Cardiac muscle cell (in vitro differentiated cells and primary cell): ENCODE measurements around the gene PRG2. TPM values are rescaled to one million over a fixed set of nuclear protein-coding genes. Genes with fewer than 3 reads are reported as not detected.
A peak's percentile ranks its signal among the peaks of the same experiment; 100 is the strongest.

ENCODE experiments used
- DNase-seq, 2 donors: peaks; one replicate each; pipeline versions ENCODE4 v3.0.0 to v3.0.0-alpha.2; 2010 to 2017; ENCODE audit warnings: low read depth in 1 of 2, low spot score in 1 of 2
- H3K27ac ChIP-seq: fragments of 200-600 bp; sonication (generic); 2 replicates; pipeline ENCODE4 v1.5.1; 2016
- H3K27me3 ChIP-seq: fragments of 200-600 bp; sonication (generic); 2 replicates; pipeline ENCODE4 v1.6.0; 2016; ENCODE audit warnings: control low read depth
- H3K36me3 ChIP-seq: fragments of 200-600 bp; sonication (generic); 2 replicates; pipeline ENCODE4 v1.5.1; 2016; ENCODE audit warnings: control low read depth
- H3K4me1 ChIP-seq: fragments of 200-600 bp; sonication (generic); 2 replicates; pipeline ENCODE4 v1.8.1; 2017; ENCODE audit warnings: low read depth, mild to moderate bottlenecking, mixed run types
- H3K4me3 ChIP-seq: fragments of 200-600 bp; sonication (generic); 2 replicates; pipeline ENCODE4 v1.5.1; 2016; ENCODE audit warnings: mild to moderate bottlenecking
- H3K9me3 ChIP-seq: fragments of 200-600 bp; sonication (generic); 2 replicates; pipeline ENCODE4 v1.5.1; 2017; ENCODE audit warnings: low read depth, mild to moderate bottlenecking, control low read depth
- CTCF ChIP-seq: IDR thresholded peaks from 2 replicates; pipeline ENCODE4 v1.5.1; 2012; ENCODE audit warnings: low read depth, mild to moderate bottlenecking, low read length
- polyA plus RNA-seq: library from polyadenylated mRNA; unstranded; fragments of >200 nt; fragmentation: Nextera tagmentation; extraction: Ambion mirVana; gene quantifications from 2 replicates; pipeline ENCODE4 v1.2.1, GENCODE V29; 2016
- total RNA-seq: library from RNA; depleted of rRNA; stranded (reverse); fragments of >200 nt; gene quantifications from 2 replicates; pipeline ENCODE4 v1.2.3, GENCODE V29; 2016

The PRG2 gene
- total and polyA plus RNA-seq, 2 experiments from 2014 or later: not detected

GRCh38 chr11:57426929-57427726 is 36.7 kb upstream of the PRG2 start, which contains the start of gene SLC43A3:
TSS of gene SLC43A3 (minus strand) at chr11:57427121. CDS start at chr11:57426172, 949 bp downstream.
- Histone ChIP-seq H3K36me3 (no peaks in the 10 kb centered on the region), H3K27ac (no peak within 1 kb of the TSS)

GRCh38 chr11:57426439-57426928 is 36.0 kb upstream of the PRG2 start:
- Histone ChIP-seq H3K4me1 (no peaks in the 10 kb centered on the region), H3K27me3 (peaks cover 2% of the 10 kb centered on the region), H3K27ac (no peak overlapping the region), H3K36me3 (no peaks in the 10 kb centered on the region), H3K9me3 (no peaks in the 10 kb centered on the region), H3K4me3 (peak overlapping the region; percentile 21)
- no peak for TF ChIP-seq CTCF
- peak in 1 of 2 donors; percentile 42 for DNase-seq

More at GRCh38 chr11:57426929-57427726, 36.7 kb upstream of the PRG2 start, which contains the start of gene SLC43A3:
- H3K9me3 ChIP-seq: no peaks in the 10 kb centered on the region
- H3K4me1 ChIP-seq: no peaks in the 10 kb centered on the region
- peak; percentile 36 to 96 for DNase-seq
- H3K27me3 ChIP-seq: peaks cover 2% of the 10 kb centered on the region
- H3K4me3 ChIP-seq: peak within 1 kb of the TSS; percentile 21
- TF ChIP-seq CTCF: no peak

- Histone ChIP-seq H3K9me3 (no peaks in the 10 kb centered on the region), H3K4me3 (no peak overlapping the region)
Measured at GRCh38 chr11:57425565-57426438, 35.4 kb upstream of the PRG2 start.

GRCh38 chr11:57424792-57425564 is 34.5 kb upstream of the PRG2 start:
- Histone ChIP-seq H3K9me3 (no peaks in the 10 kb centered on the region), H3K27me3 (peaks cover 2% of the 10 kb centered on the region), H3K27ac (no peak overlapping the region), H3K4me1 (no peaks in the 10 kb centered on the region), H3K4me3 (no peak overlapping the region), H3K36me3 (no peaks in the 10 kb centered on the region)
- DNase-seq: peak in 1 of 2 donors; percentile 97
- TF ChIP-seq CTCF: no peak

More at GRCh38 chr11:57425565-57426438, 35.4 kb upstream of the PRG2 start:
- DNase-seq: peak in 1 of 2 donors; percentile 62
- peaks cover 2% of the 10 kb centered on the region for H3K27me3 ChIP-seq
- H3K4me1 ChIP-seq: no peaks in the 10 kb centered on the region
- H3K36me3 ChIP-seq: no peaks in the 10 kb centered on the region
- H3K27ac ChIP-seq: no peak overlapping the region
- TF ChIP-seq CTCF: no peak
